DOHH2 (cell line): ENCODE measurements around the gene PLEKHG4B.

Source experiments
- CTCF ChIP-seq: fragments of 200-600 bp; sonication (generic); IDR thresholded peaks from one replicate; pipeline ENCODE4 v1.5.1; 2014; ENCODE audit warnings: antibody characterized with exemption, mild to moderate bottlenecking, low read depth, low read length; ENCODE audit not compliant: poor library complexity, severe bottlenecking
- EZH2phosphoT487 ChIP-seq: fragments of 200-600 bp; sonication (generic); IDR thresholded peaks from 2 replicates; pipeline ENCODE4 v1.6.1; 2017; ENCODE audit warnings: borderline replicate concordance, mild to moderate bottlenecking, antibody characterized with exemption, low read length, moderate library complexity, mixed read lengths

- no peak for TF ChIP-seq CTCF
- TF ChIP-seq EZH2phosphoT487 = no peak
Measured at GRCh38 chr5:141211-141610, 49.2 kb downstream of the PLEKHG4B start.
